Left lung (tissue), 10 donors: ENCODE measurements around the gene HEY2. TPM values are rescaled to one million over a fixed set of nuclear protein-coding genes. Genes with fewer than 3 reads are reported as not detected.
A peak's percentile ranks its signal among the peaks of the same experiment; 100 is the strongest.

Experiments used
- ATAC-seq: fragments of 200-7000 bp; cut with Tn5 transposase; one replicate; pipeline ENCODE4 v1.9.1; 2020; ENCODE audit warnings: moderate library complexity
- DNase-seq, 4 donors: peaks; one replicate each; pipeline ENCODE4 v3.0.0-alpha.2; 2013 to 2020
- H3K27ac ChIP-seq, 2 donors: fragments of 200-600 bp; sonication (generic) in 1 of 2; one replicate each; pipeline versions ENCODE4 v1.5.0 to v1.8.0; 2020 to 2021
- H3K27me3 ChIP-seq, 2 donors: fragments of 200-600 bp; sonication (generic) in 1 of 2; one replicate each; pipeline versions ENCODE4 v1.5.0 to v1.8.0; 2020 to 2021
- H3K36me3 ChIP-seq, 2 donors: fragments of 200-600 bp; sonication (generic) in 1 of 2; one replicate each; pipeline versions ENCODE4 v1.5.0 to v1.8.0; 2020 to 2021
- H3K4me1 ChIP-seq, 2 donors: fragments of 200-600 bp; one replicate each; pipeline ENCODE4 v1.8.0; 2021
- H3K4me3 ChIP-seq, 2 donors: fragments of 200-600 bp; sonication (generic) in 1 of 2; one replicate each; pipeline versions ENCODE4 v1.5.0 to v1.8.0; 2020 to 2021; ENCODE audit warnings: mild to moderate bottlenecking in 1 of 2
- H3K9me3 ChIP-seq, 2 donors: fragments of 200-600 bp; sonication (generic) in 1 of 2; one replicate each; pipeline versions ENCODE4 v1.5.0 to v1.8.0; 2020 to 2021
- CTCF ChIP-seq, 2 donors: fragments of 200-600 bp; sonication (generic) in 1 of 2; IDR thresholded peaks; one replicate each; pipeline versions ENCODE4 v1.5.0 to v1.8.0; 2021; ENCODE audit warnings: antibody characterized with exemption in 2 of 2
- intact Hi-C, 2 donors: fragments of 100-400 bp; cut with DNase I; formaldehyde crosslinking; loops; one replicate each; pipeline versions ENCODE4 v1.11.2 to v1.14.2; 2022
- polyA plus RNA-seq, 6 donors: library from polyadenylated mRNA; unstranded; fragments of 120-200 nt; gene quantifications; one replicate each; pipeline ENCODE4 v1.2.1, GENCODE V29; 2013; ENCODE audit not compliant: insufficient read length in 6 of 6
- total RNA-seq, 2 donors: library from RNA; stranded (reverse); fragmentation: NEBNext Ultra II Directional; extraction: Animal tissue kit (Norgen Biotek cat#: 25700); gene quantifications; one replicate each; pipeline ENCODE4 v1.2.1, GENCODE V29; 2021
- donor health status: DM: no; HTN: yes; CAD: no.
- donor health status: DM: no; HTN: no; CAD: no.

The HEY2 gene
- total and polyA plus RNA-seq, 8 donors: 1.1 to 3.6 (median 1.5) TPM

GRCh38 chr6:125795301-125795700 lies 45.9 kb downstream of the HEY2 start:
- Histone ChIP-seq H3K4me3 (no peak overlapping the region), H3K9me3 (no peaks in the 10 kb centered on the region), H3K27ac (no peak overlapping the region), H3K4me1 (peaks cover 12 to 51% of the 10 kb centered on the region in 2 donors), H3K27me3 (no peaks in the 10 kb centered on the region), H3K36me3 (no peaks in the 10 kb centered on the region)
- DNase-seq (no peak), ATAC-seq (no peak)
- intact Hi-C loops: no loop called here
- no peak for TF ChIP-seq CTCF (IDR thresholded peaks at IDR 0.05)

- H3K36me3 ChIP-seq: no peaks in the 10 kb centered on the region
- no peak for TF ChIP-seq CTCF (IDR thresholded peaks at IDR 0.05)
- no peaks in the 10 kb centered on the region for H3K9me3 ChIP-seq
- ATAC-seq (peak; percentile 68), DNase-seq (no peak)
- peaks cover 12 to 41% of the 10 kb centered on the region in 2 donors for H3K4me1 ChIP-seq
- H3K4me3 ChIP-seq: no peak overlapping the region
- no peaks in the 10 kb centered on the region for H3K27me3 ChIP-seq
- peak overlapping the region; percentile 51 to 70 for H3K27ac ChIP-seq
- intact Hi-C loops: no loop called here
Measured at GRCh38 chr6:125797120-125797885, 47.9 kb downstream of the HEY2 start.

GRCh38 chr6:125797886-125798444 lies 48.5 kb downstream of the HEY2 start:
- H3K4me3 ChIP-seq: no peak overlapping the region
- no peaks in the 10 kb centered on the region for H3K36me3 ChIP-seq
- ATAC-seq (peak; percentile 65), DNase-seq (no peak)
- H3K27ac ChIP-seq: peak overlapping the region; percentile 51 to 70
- intact Hi-C loops: no loop called here
- peaks cover 12 to 38% of the 10 kb centered on the region in 2 donors for H3K4me1 ChIP-seq
- H3K27me3 ChIP-seq: no peaks in the 10 kb centered on the region
- H3K9me3 ChIP-seq: no peaks in the 10 kb centered on the region
- no peak for TF ChIP-seq CTCF (IDR thresholded peaks at IDR 0.05)

GRCh38 chr6:125798734-125799508 lies 49.5 kb downstream of the HEY2 start:
- ATAC-seq (no peak), DNase-seq (no peak)
- TF ChIP-seq CTCF (IDR thresholded peaks at IDR 0.05): no peak
- intact Hi-C loops: no loop called here
- peaks cover 17 to 39% of the 10 kb centered on the region in 2 donors for H3K4me1 ChIP-seq
- H3K27me3 ChIP-seq: no peaks in the 10 kb centered on the region
- no peak overlapping the region for H3K4me3 ChIP-seq
- H3K9me3 ChIP-seq: no peaks in the 10 kb centered on the region
- H3K36me3 ChIP-seq: no peaks in the 10 kb centered on the region
- H3K27ac ChIP-seq: peak overlapping the region; percentile 51 to 70

GRCh38 chr6:125802383-125802782 lies 53.0 kb downstream of the HEY2 start:
- intact Hi-C loops: no loop called here
- TF ChIP-seq CTCF (IDR thresholded peaks at IDR 0.05): no peak
- Histone ChIP-seq H3K9me3 (no peaks in the 10 kb centered on the region), H3K27ac (peak overlapping the region in 1 of 2 donors; percentile 71), H3K4me1 (peaks cover 10 to 43% of the 10 kb centered on the region in 2 donors), H3K4me3 (no peak overlapping the region), H3K27me3 (no peaks in the 10 kb centered on the region), H3K36me3 (no peaks in the 10 kb centered on the region)
- ATAC-seq (no peak), DNase-seq (no peak)
